CD4-positive, alpha-beta memory T cell (primary cell): ENCODE measurements around the gene DACT2. TPM values are rescaled to one million over a fixed set of nuclear protein-coding genes. Genes with fewer than 3 reads are reported as not detected.

Experiments used
- CTCF ChIA-PET: fragments of 350-600 bp; sonication (Branson Sonifier 250); formaldehyde crosslinking; loops from one replicate; lab custom pipeline; 2021; ENCODE audit warnings: inconsistent platforms; ENCODE audit not compliant: partially characterized antibody; lab: Charles Lee
- POLR2A ChIA-PET: fragments of 350-600 bp; sonication (Branson Sonifier 250); formaldehyde crosslinking; loops from one replicate; lab custom pipeline; 2021; ENCODE audit not compliant: partially characterized antibody; lab: Charles Lee
- DNase-seq, 5 donors: peaks; one replicate each; pipeline versions ENCODE4 v3.0.0 to v3.0.0-alpha.2; 2020 to 2022; ENCODE audit warnings: mixed read lengths in 1 of 5
- H3K27ac ChIP-seq: one replicate; pipeline ENCODE4 v1.7.0; 2013; ENCODE audit warnings: low read depth, low read length
- H3K27me3 ChIP-seq: 2 replicates; pipeline ENCODE4 v1.7.0; 2013; ENCODE audit warnings: mild to moderate bottlenecking, low read length, moderate library complexity; ENCODE audit not compliant: insufficient read depth
- H3K36me3 ChIP-seq: 2 replicates; pipeline ENCODE4 v1.7.0; 2013; ENCODE audit warnings: mild to moderate bottlenecking, low read length, moderate library complexity; ENCODE audit not compliant: insufficient read depth
- H3K4me1 ChIP-seq: 2 replicates; pipeline ENCODE4 v1.7.0; 2013; ENCODE audit warnings: mild to moderate bottlenecking, low read length, moderate library complexity; ENCODE audit not compliant: insufficient read depth
- H3K4me3 ChIP-seq, 2 donors: one replicate each; pipeline ENCODE4 v1.7.0; 2013; ENCODE audit warnings: low read length in 2 of 2, mild to moderate bottlenecking in 1 of 2
- H3K9me3 ChIP-seq, 2 donors: one replicate each; pipeline ENCODE4 v1.7.0; 2013; ENCODE audit warnings: low read length in 2 of 2, control low read depth in 1 of 2; ENCODE audit not compliant: control insufficient read depth in 1 of 2
- H3K27ac Mint-ChIP-seq, 7 donors: one replicate each; pipeline ENCODE4 v1.8.0; 2020 to 2021; ENCODE audit warnings: mixed read lengths in 7 of 7, mild to moderate bottlenecking in 6 of 7, inconsistent platforms in 3 of 7, moderate library complexity in 3 of 7
- H3K27me3 Mint-ChIP-seq, 2 donors: one replicate each; pipeline ENCODE4 v1.8.0; 2020 to 2021; ENCODE audit warnings: mixed read lengths in 2 of 2
- H3K36me3 Mint-ChIP-seq, 2 donors: one replicate each; pipeline ENCODE4 v1.8.0; 2020 to 2021; ENCODE audit warnings: mixed read lengths in 2 of 2, inconsistent platforms in 1 of 2, mild to moderate bottlenecking in 1 of 2
- H3K4me1 Mint-ChIP-seq, 4 donors: one replicate each; pipeline ENCODE4 v1.8.0; 2020 to 2021; ENCODE audit warnings: mixed read lengths in 4 of 4, mild to moderate bottlenecking in 1 of 4
- H3K4me3 Mint-ChIP-seq, 8 donors: one replicate each; pipeline ENCODE4 v1.8.0; 2020 to 2021; ENCODE audit warnings: mixed read lengths in 8 of 8, mild to moderate bottlenecking in 7 of 8, moderate library complexity in 6 of 8, inconsistent platforms in 3 of 8
- H3K9me3 Mint-ChIP-seq, 8 donors: one replicate each; pipeline ENCODE4 v1.8.0; 2020 to 2021; ENCODE audit warnings: mixed read lengths in 8 of 8, mild to moderate bottlenecking in 5 of 8, inconsistent platforms in 3 of 8, moderate library complexity in 1 of 8
- intact Hi-C: fragments of 100-400 bp; cut with micrococcal nuclease; formaldehyde crosslinking; loops from one replicate; pipeline ENCODE4 v1.15.1; 2023
- polyA plus RNA-seq, 2 donors: library from polyadenylated mRNA; unstranded; fragments of 300-500 nt; fragmentation: Illumina TruSeq; gene quantifications; one replicate each; pipeline ENCODE4 v1.2.3, GENCODE V29; 2021
- total RNA-seq, 2 experiments: library from RNA; stranded (reverse); gene quantifications; one replicate each; pipeline ENCODE4 v1.2.3, GENCODE V29; 2021

Gene DACT2
- total RNA-seq (not detected), polyA plus RNA-seq (not detected)

DNA sequence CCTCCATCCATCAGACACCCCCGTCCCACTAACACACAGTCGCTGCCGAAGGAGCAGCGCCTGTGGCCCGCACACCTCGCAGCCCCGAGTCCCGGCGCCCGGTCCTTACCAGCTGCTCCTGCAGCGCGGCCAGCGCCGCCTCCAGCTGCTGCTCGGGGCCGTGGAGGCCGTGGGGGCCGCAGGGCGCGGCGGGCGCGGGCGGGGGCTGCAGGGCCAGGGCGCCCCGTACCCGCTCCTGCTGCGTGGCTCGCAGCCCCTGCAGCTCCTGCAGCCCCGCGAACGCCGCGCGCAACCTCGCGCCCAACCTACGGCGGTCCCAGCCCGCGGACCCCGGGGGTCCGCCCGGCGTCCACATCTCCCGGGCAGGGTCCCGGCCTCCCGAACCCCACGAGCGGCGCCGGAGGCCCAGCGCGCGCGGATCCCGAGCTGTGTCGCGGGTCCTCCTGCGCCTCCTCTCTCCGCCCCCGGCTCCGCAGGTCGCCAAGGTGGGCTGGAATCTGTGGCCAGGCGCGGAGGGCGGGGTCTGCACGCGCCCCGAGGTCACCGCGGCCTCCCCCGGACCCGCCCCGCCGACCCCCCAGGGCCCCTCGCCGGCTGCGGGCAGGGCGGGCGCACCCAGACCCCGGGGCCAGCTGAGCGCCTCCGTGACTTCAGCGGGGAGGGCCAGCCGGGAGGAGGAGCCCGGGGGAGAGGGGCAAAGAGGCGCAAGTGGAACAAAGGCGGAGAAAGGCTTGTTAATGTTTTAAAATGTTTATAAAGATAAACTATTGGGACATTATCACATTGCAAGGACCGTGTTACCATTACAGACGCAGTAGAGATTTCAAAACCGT is at the start of gene DACT2:
Gene DACT2 (minus strand): TSS at position 499 of the 833 bp plus-strand sequence. CDS start 144 bp downstream, at position 355.
- DNase-seq: no peak
- Histone ChIP-seq H3K27ac (no peak within 1 kb of the TSS), H3K27me3 (no peaks in the 10 kb centered on the region), H3K4me3 (no peak within 1 kb of the TSS), H3K36me3 (no peaks in the 10 kb centered on the region), H3K9me3 (no peaks in the 10 kb centered on the region), H3K4me1 (no peaks in the 10 kb centered on the region)
- peaks cover 21 to 25% of the 10 kb centered on the region in 2 donors for H3K27me3 Mint-ChIP-seq
- no peaks in the 10 kb centered on the region for H3K4me1 Mint-ChIP-seq
- no peak within 1 kb of the TSS for H3K4me3 Mint-ChIP-seq
- H3K27ac Mint-ChIP-seq: no peak within 1 kb of the TSS
- ChIA-PET CTCF (no interaction called here), POLR2A (no interaction called here)
- intact Hi-C loops: no loop called here
- H3K9me3 Mint-ChIP-seq: peaks cover 0 to 13% (median 5%) of the 10 kb centered on the region in 8 donors
- no peaks in the 10 kb centered on the region for H3K36me3 Mint-ChIP-seq

GRCh38 chr6:168368936-168369335 is 49.4 kb upstream of the DACT2 start:
- H3K27me3 Mint-ChIP-seq: peaks cover 2 to 6% of the 10 kb centered on the region in 2 donors
- no peaks in the 10 kb centered on the region for H3K9me3 ChIP-seq
- DNase-seq: no peak
- intact Hi-C loops: no loop called here
- peaks cover 2 to 5% (median 4%) of the 10 kb centered on the region in 4 donors for H3K4me1 Mint-ChIP-seq
- H3K36me3 Mint-ChIP-seq: no peaks in the 10 kb centered on the region
- H3K27me3 ChIP-seq: no peaks in the 10 kb centered on the region
- CTCF ChIA-PET: interaction anchor here (1.2 to 1.6 kb wide), 4 partner anchors 7 to 527 kb away, joined by 3 to 4 read pairs (median 3); no protein-coding TSS in a partner anchor
- no peak overlapping the region for H3K4me3 ChIP-seq
- POLR2A ChIA-PET: no interaction called here
- H3K27ac ChIP-seq: no peak overlapping the region
- H3K9me3 Mint-ChIP-seq: peaks cover 0 to 3% (median 0%) of the 10 kb centered on the region in 8 donors
- H3K4me3 Mint-ChIP-seq: no peak overlapping the region
- no peaks in the 10 kb centered on the region for H3K4me1 ChIP-seq
- no peaks in the 10 kb centered on the region for H3K36me3 ChIP-seq
- H3K27ac Mint-ChIP-seq: no peak overlapping the region

DNA sequence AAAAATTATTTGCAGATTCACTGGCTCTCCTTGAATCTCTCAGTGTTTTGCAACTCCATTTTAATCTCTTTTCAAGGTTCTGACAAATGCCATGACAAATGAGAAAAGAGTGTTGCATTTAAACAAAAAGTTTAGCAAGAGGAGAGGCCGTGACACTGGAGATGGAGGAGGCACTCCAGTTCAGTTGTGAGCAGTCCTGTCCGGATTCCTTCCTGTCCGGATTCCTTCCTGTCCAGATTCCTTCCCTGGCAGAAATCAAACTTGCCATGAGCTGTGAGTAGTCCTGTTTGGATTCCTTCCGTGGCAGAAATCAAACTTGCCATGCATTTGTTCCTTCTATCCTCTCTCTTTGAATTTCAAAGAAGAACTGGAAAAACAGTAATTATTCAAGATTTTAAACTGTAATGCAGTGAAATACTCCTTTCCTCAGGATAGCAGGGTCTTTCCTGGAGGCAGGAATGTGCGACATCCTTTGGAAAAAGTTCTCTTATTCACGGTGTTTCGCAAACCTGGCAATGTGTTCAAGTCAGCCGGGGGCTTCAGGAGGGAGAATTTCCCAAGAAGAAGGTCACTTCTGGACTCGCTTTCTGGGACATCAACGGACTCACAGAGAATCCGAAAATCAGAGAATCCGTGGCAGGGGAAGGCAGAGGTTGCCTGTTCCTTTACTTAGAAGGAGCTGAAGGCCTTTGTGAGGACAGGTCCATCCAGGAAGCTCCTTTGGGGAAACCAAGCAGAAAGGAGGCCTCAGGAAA is 48.7 kb upstream of the DACT2 start:
- Histone ChIP-seq H3K4me1 (no peaks in the 10 kb centered on the region), H3K9me3 (no peaks in the 10 kb centered on the region), H3K27ac (no peak overlapping the region), H3K36me3 (no peaks in the 10 kb centered on the region), H3K27me3 (no peaks in the 10 kb centered on the region), H3K4me3 (no peak overlapping the region)
- intact Hi-C loops: no loop called here
- ChIA-PET POLR2A (no interaction called here), CTCF (interaction anchor here (1.3 kb wide), 1 partner anchor 515 kb away, joined by 3 read pairs; no protein-coding TSS in a partner anchor)
- Mint-ChIP-seq H3K27me3 (peaks cover 2 to 6% of the 10 kb centered on the region in 2 donors), H3K4me3 (no peak overlapping the region), H3K4me1 (peaks cover 2 to 5% (median 4%) of the 10 kb centered on the region in 4 donors), H3K36me3 (no peaks in the 10 kb centered on the region), H3K9me3 (peaks cover 0 to 3% (median 0%) of the 10 kb centered on the region in 8 donors), H3K27ac (no peak overlapping the region)
- no peak for DNase-seq

DNA sequence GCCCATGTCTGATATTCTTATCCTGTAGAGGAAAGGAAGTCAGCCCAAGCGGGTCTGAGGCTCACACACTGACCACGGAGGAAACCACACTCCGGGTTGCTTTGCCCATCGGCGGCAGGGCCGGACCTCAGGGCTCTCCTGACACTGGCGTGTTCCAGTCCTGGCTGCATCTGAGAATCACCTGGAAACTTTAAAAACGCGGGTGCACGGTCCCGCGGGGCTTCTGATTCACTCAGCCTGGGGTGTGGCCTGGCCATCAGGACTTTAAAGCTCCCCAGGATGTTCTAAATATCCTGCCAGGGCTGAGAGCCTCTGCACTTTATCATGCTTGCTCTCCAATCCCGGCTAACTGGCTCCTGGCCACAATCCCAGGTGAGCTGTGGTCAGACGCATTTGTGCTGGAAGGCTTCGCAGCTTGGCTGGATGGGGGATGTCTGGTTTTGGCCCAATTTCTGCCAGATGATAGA is 47.7 kb upstream of the DACT2 start:
- Mint-ChIP-seq H3K4me1 (peaks cover 2 to 5% (median 4%) of the 10 kb centered on the region in 4 donors), H3K4me3 (no peak overlapping the region), H3K9me3 (peaks cover 0 to under 1% (median 0%) of the 10 kb centered on the region in 8 donors), H3K27me3 (peaks cover 2 to 6% of the 10 kb centered on the region in 2 donors), H3K36me3 (no peaks in the 10 kb centered on the region), H3K27ac (no peak overlapping the region)
- H3K27ac ChIP-seq: no peak overlapping the region
- intact Hi-C loops: no loop called here
- no peak overlapping the region for H3K4me3 ChIP-seq
- no peaks in the 10 kb centered on the region for H3K36me3 ChIP-seq
- CTCF ChIA-PET: no interaction called here
- POLR2A ChIA-PET: no interaction called here
- DNase-seq: no peak
- H3K9me3 ChIP-seq: no peaks in the 10 kb centered on the region
- no peaks in the 10 kb centered on the region for H3K27me3 ChIP-seq
- no peaks in the 10 kb centered on the region for H3K4me1 ChIP-seq

GRCh38 chr6:168366473-168366872 is 46.9 kb upstream of the DACT2 start:
- Histone ChIP-seq H3K27me3 (no peaks in the 10 kb centered on the region), H3K4me1 (no peaks in the 10 kb centered on the region), H3K4me3 (no peak overlapping the region), H3K9me3 (no peaks in the 10 kb centered on the region), H3K36me3 (no peaks in the 10 kb centered on the region), H3K27ac (no peak overlapping the region)
- H3K4me1 Mint-ChIP-seq: peaks cover 2 to 5% (median 4%) of the 10 kb centered on the region in 4 donors
- H3K27me3 Mint-ChIP-seq: peaks cover 2 to 4% of the 10 kb centered on the region in 2 donors
- DNase-seq: no peak
- H3K9me3 Mint-ChIP-seq: peaks cover 0 to 2% (median 0%) of the 10 kb centered on the region in 8 donors
- no peak overlapping the region for H3K4me3 Mint-ChIP-seq
- intact Hi-C loops: no loop called here
- ChIA-PET POLR2A (no interaction called here), CTCF (no interaction called here)
- H3K36me3 Mint-ChIP-seq: no peaks in the 10 kb centered on the region
- H3K27ac Mint-ChIP-seq: no peak overlapping the region

GRCh38 chr6:168365422-168366165 is 46.0 kb upstream of the DACT2 start:
- ChIA-PET POLR2A (no interaction called here), CTCF (no interaction called here)
- intact Hi-C loops: no loop called here

More at GRCh38 chr6:168365422-168366165, 46.0 kb upstream of the DACT2 start:
- no peaks in the 10 kb centered on the region for H3K36me3 Mint-ChIP-seq
- peaks cover 0 to 3% (median 0%) of the 10 kb centered on the region in 8 donors for H3K9me3 Mint-ChIP-seq
- Histone ChIP-seq H3K9me3 (no peaks in the 10 kb centered on the region), H3K27ac (no peak overlapping the region), H3K36me3 (no peaks in the 10 kb centered on the region), H3K4me1 (no peaks in the 10 kb centered on the region), H3K4me3 (no peak overlapping the region), H3K27me3 (no peaks in the 10 kb centered on the region)
- H3K27ac Mint-ChIP-seq: no peak overlapping the region
- no peak for DNase-seq
- H3K27me3 Mint-ChIP-seq: peaks cover 2 to 4% of the 10 kb centered on the region in 2 donors
- no peak overlapping the region for H3K4me3 Mint-ChIP-seq
- H3K4me1 Mint-ChIP-seq: peaks cover 2 to 5% (median 4%) of the 10 kb centered on the region in 4 donors
